Endothelial cell of umbilical vein (primary cell): ENCODE results near the gene NOB1. TPM values are rescaled to one million over a fixed set of nuclear protein-coding genes. Genes with fewer than 3 reads are reported as not detected.

Experiments used
- BruUV-seq: library from RNA; stranded (reverse); fragments of 400-500 nt; replicated peaks from 2 replicates; lab custom pipeline; 2021; lab: Mats Ljungman, UMichigan
- CTCF ChIA-PET: fragments of 300-600, 350-600 bp; sonication (Branson Sonifier 250); formaldehyde crosslinking; loops from one replicate; lab custom pipeline; 2021; ENCODE audit warnings: antibody characterized with exemption, inconsistent platforms; lab: Charles Lee
- POLR2A ChIA-PET: fragments of 300-600, 350-600 bp; sonication (Branson Sonifier 250); formaldehyde crosslinking; loops from one replicate; lab custom pipeline; 2021; ENCODE audit warnings: antibody characterized with exemption, inconsistent platforms; lab: Charles Lee
- DNase-seq: peaks from one replicate; pipeline ENCODE4 v3.0.0-alpha.2; 2011; ENCODE audit warnings: low read depth, low spot score
- FAIRE-seq: peaks from 2 replicates; lab custom pipeline; 2011; peaks lifted over from hg19 to GRCh38; lab: Jason Lieb, UNC
- H2AFZ ChIP-seq: 2 replicates; pipeline ENCODE4 v1.6.0; 2012; ENCODE audit warnings: low read depth, low read length, control low read depth, inconsistent platforms
- H3K27ac ChIP-seq: 2 replicates; pipeline ENCODE4 v1.5.1; 2011; ENCODE audit warnings: low read depth, mild to moderate bottlenecking, control low read depth, low read length, moderate library complexity; ENCODE audit not compliant: insufficient read depth
- H3K27me3 ChIP-seq, 2 experiments: 2 replicates each; pipeline versions ENCODE4 v1.6.0 to v1.6.1; 2011; ENCODE audit warnings: low read length in 2 of 2, mixed read lengths in 1 of 2; ENCODE audit not compliant: control insufficient read depth in 2 of 2, insufficient read depth in 2 of 2
- H3K36me3 ChIP-seq, 2 experiments: 2 replicates in 1 of 2; 3 replicates in 1 of 2; pipeline ENCODE4 v1.5.1; 2011; ENCODE audit warnings: low read length in 2 of 2, mild to moderate bottlenecking in 1 of 2, moderate library complexity in 1 of 2; ENCODE audit not compliant: control insufficient read depth in 2 of 2, insufficient read depth in 2 of 2; ENCODE audit errors: extremely low read depth in 1 of 2
- H3K4me1 ChIP-seq: 3 replicates; pipeline ENCODE4 v1.5.1; 2011; ENCODE audit warnings: mild to moderate bottlenecking, low read length; ENCODE audit not compliant: control insufficient read depth, insufficient read depth; ENCODE audit errors: extremely low read depth
- H3K4me2 ChIP-seq: 2 replicates; pipeline ENCODE4 v1.6.1; 2011; ENCODE audit warnings: low read length, control low read depth, mixed read lengths; ENCODE audit not compliant: insufficient read depth
- H3K4me3 ChIP-seq, 3 experiments: fragments of 200-600 bp in 1 of 3; sonication (generic), shearing (Covaris generic) in 1 of 3; replicated peaks in 1 of 3; 2 replicates each; pipeline ENCODE4 v1.5.1; 2011 to 2016; ENCODE audit warnings: control low read depth in 3 of 3, low read length in 3 of 3, mild to moderate bottlenecking in 2 of 3, inconsistent platforms in 1 of 3, low read depth in 1 of 3, moderate library complexity in 1 of 3; ENCODE audit not compliant: insufficient read depth in 1 of 3
- H3K79me2 ChIP-seq: 2 replicates; pipeline ENCODE4 v1.6.0; 2012; ENCODE audit warnings: low read length, inconsistent platforms; ENCODE audit not compliant: control insufficient read depth, insufficient read depth
- H3K9ac ChIP-seq: replicated peaks from 2 replicates; pipeline ENCODE3; 2011; ENCODE audit warnings: low read length, control low read depth; ENCODE audit not compliant: insufficient read depth; ENCODE audit errors: extremely low read depth
- H3K9me1 ChIP-seq: replicated peaks from 3 replicates; pipeline ENCODE4 v1.6.0; 2011; ENCODE audit warnings: mild to moderate bottlenecking, low read length; ENCODE audit not compliant: control insufficient read depth, insufficient read depth; ENCODE audit errors: extremely low read depth
- H3K9me3 ChIP-seq: replicated peaks from 2 replicates; pipeline ENCODE4 v1.5.1; 2012; ENCODE audit warnings: low read length, inconsistent platforms; ENCODE audit not compliant: control insufficient read depth, insufficient read depth
- H4K20me1 ChIP-seq: replicated peaks from 2 replicates; pipeline ENCODE3; 2011; ENCODE audit warnings: mild to moderate bottlenecking, low read length; ENCODE audit not compliant: control insufficient read depth, insufficient read depth; ENCODE audit errors: extremely low read depth
- EZH2 ChIP-seq: IDR thresholded peaks from 2 replicates; pipeline ENCODE4 v1.6.1; 2012; ENCODE audit warnings: borderline replicate concordance, low read depth, mild to moderate bottlenecking, moderate library complexity, low read length, inconsistent platforms; ENCODE audit not compliant: severe bottlenecking
- FOS ChIP-seq: IDR thresholded peaks from 2 replicates; pipeline ENCODE4 v1.6.1; 2011; ENCODE audit warnings: mild to moderate bottlenecking, low read length, moderate library complexity, borderline replicate concordance; ENCODE audit not compliant: insufficient read depth
- JUN ChIP-seq: IDR thresholded peaks from 2 replicates; pipeline ENCODE4 v1.6.1; 2011; ENCODE audit warnings: borderline replicate concordance, low read depth; ENCODE audit not compliant: insufficient read length, insufficient read depth
- MYC ChIP-seq: IDR thresholded peaks from one replicate; pipeline ENCODE4 v1.6.1; 2011; ENCODE audit warnings: mild to moderate bottlenecking, low read depth, low read length
- dilution Hi-C: fragments of 300-500 bp; cut with MboI; formaldehyde crosslinking; loops from one replicate; pipeline ENCODE4 v1.15.0; 2019; ENCODE audit warnings: low sequenced_read_pairs; ENCODE audit not compliant: extremely low pct_ligation_motif_present
- intact Hi-C: fragments of 100-400 bp; cut with micrococcal nuclease; formaldehyde crosslinking; loops from one replicate; pipeline ENCODE4 v1.10.0; 2022
- polyA plus RNA-seq, 4 experiments: library from polyadenylated mRNA; depleted of rRNA in 3 of 4; stranded (reverse) in 3 of 4; unstranded in 1 of 4; fragments of >200 nt; gene quantifications; 2 replicates each; pipeline versions ENCODE4 v1.2.1 to v1.2.3, GENCODE V29; 2011 to 2012; ENCODE audit warnings: missing spikeins in 1 of 4
- total RNA-seq: library from RNA; stranded (reverse); gene quantifications from 2 replicates; pipeline ENCODE4 v1.2.3, GENCODE V29; 2021
- TF ChIP-seq, protein P1 (sequence below): IDR thresholded peaks from 2 replicates; pipeline ENCODE4 v1.6.1; 2011; ENCODE audit not compliant: insufficient read depth, insufficient read length

Gene NOB1
- total and polyA plus RNA-seq, 2 donors (not counting 3 experiments of a cell fraction or from before 2014, with no cell fraction given): 65.4 to 66.5 TPM

GRCh38 chr16:69701866-69702265 lies 52.9 kb downstream of the NOB1 start:
- intact Hi-C loops: no loop called here
- DNase-seq: no peak

DNA sequence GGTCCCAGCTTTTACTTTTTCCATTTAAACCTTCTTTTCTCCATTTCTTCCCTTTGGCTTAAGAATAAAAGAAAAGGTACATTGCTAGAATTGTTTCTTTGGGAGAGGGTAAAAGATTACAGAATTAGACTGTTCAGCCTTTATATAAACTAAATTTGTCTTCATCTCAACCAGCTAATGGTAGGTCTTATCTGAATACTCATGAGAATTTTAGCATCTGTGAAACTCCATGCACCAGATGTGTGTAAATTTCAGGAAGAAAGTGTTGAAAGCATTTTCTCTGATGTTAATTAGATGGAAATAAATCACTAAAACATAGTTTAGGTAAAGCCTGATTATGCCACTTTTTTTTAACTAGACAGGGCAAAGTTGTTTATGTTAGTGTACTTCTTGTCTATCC lies 53.3 kb downstream of the NOB1 start:
- Histone ChIP-seq H3K27me3 (no peaks in the 10 kb centered on the region), H2AFZ (no peak overlapping the region), H4K20me1 (no peaks in the 10 kb centered on the region), H3K9me3 (no peaks in the 10 kb centered on the region), H3K27ac (no peak overlapping the region), H3K4me3 (no peak overlapping the region), H3K9me1 (no peaks in the 10 kb centered on the region), H3K4me2 (no peak overlapping the region), H3K9ac (no peak overlapping the region), H3K79me2 (no peaks in the 10 kb centered on the region), H3K36me3 (peaks cover 0 to 3% of the 10 kb centered on the region in 2 experiments), H3K4me1 (peaks cover 4% of the 10 kb centered on the region)
- DNase-seq (no peak), FAIRE-seq (no peak)
- ChIA-PET POLR2A (no interaction called here), CTCF (no interaction called here)
- dilution Hi-C loops: no loop called here
- intact Hi-C loops: no loop called here
- TF ChIP-seq MYC: no peak
- no peak for TF ChIP-seq FOS
- TF ChIP-seq, protein P1, sequence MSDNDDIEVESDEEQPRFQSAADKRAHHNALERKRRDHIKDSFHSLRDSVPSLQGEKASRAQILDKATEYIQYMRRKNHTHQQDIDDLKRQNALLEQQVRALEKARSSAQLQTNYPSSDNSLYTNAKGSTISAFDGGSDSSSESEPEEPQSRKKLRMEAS: no peak
- TF ChIP-seq JUN: no peak
- TF ChIP-seq EZH2: no peak
- no TSS peak for BruUV-seq

More at GRCh38 chr16:69701866-69702265, 52.9 kb downstream of the NOB1 start:
- Histone ChIP-seq H3K27me3 (no peaks in the 10 kb centered on the region), H3K27ac (no peak overlapping the region), H3K36me3 (peaks cover 0 to 3% of the 10 kb centered on the region in 2 experiments), H3K4me1 (peaks cover 4% of the 10 kb centered on the region), H3K9me1 (no peaks in the 10 kb centered on the region), H3K4me2 (no peak overlapping the region), H3K9ac (no peak overlapping the region), H3K4me3 (no peak overlapping the region), H3K79me2 (no peaks in the 10 kb centered on the region), H4K20me1 (no peaks in the 10 kb centered on the region), H3K9me3 (no peaks in the 10 kb centered on the region), H2AFZ (no peak overlapping the region)
- ChIA-PET CTCF (interaction anchor here (1.2 kb wide), 1 partner anchor 306 kb away, joined by 3 read pairs; no protein-coding TSS in a partner anchor), POLR2A (no interaction called here)
- dilution Hi-C loops: no loop called here
- BruUV-seq: no TSS peak
- no peak for FAIRE-seq
- TF ChIP-seq MYC: no peak
